Fibroblast of mammary gland (primary cell): ENCODE data around the gene TBC1D10A.

ENCODE experiments used
- DNase-seq: peaks from one replicate; pipeline ENCODE4 v3.0.0-alpha.2; 2010; ENCODE audit warnings: low read depth
- H3K4me3 ChIP-seq: 2 replicates; pipeline ENCODE4 v1.5.1; 2011; ENCODE audit warnings: low read depth, mild to moderate bottlenecking, low read length, moderate library complexity; ENCODE audit not compliant: control insufficient read depth
- CTCF ChIP-seq: conservative IDR thresholded peaks from 2 replicates; pipeline ENCODE4 v1.5.1; 2011; ENCODE audit warnings: low read depth, low read length, inconsistent platforms; ENCODE audit not compliant: control insufficient read depth, insufficient read depth

The TBC1D10A gene

GRCh38 chr22:30260682-30261081 is 66.1 kb downstream of the TBC1D10A start:
- no peak for DNase-seq
- no peak for TF ChIP-seq CTCF
- no peak overlapping the region for H3K4me3 ChIP-seq

- no peak for DNase-seq
- no peak for TF ChIP-seq CTCF
- H3K4me3 ChIP-seq, result no peak overlapping the region
These were observed 66.5 kb downstream of the TBC1D10A start for GRCh38 chr22:30260276-30260675.

- TF ChIP-seq CTCF, result no peak
- no peak overlapping the region for H3K4me3 ChIP-seq
- no peak for DNase-seq
These were observed 72.4 kb downstream of the TBC1D10A start for GRCh38 chr22:30254314-30254713.

GRCh38 chr22:30253205-30253852 is 73.4 kb downstream of the TBC1D10A start:
- no peak for TF ChIP-seq CTCF
- H3K4me3 ChIP-seq, result no peak overlapping the region
- DNase-seq, result peak; percentile 47

- TF ChIP-seq CTCF, result no peak
- H3K4me3 ChIP-seq, result no peak overlapping the region
- no peak for DNase-seq
These were observed 74.1 kb downstream of the TBC1D10A start for GRCh38 chr22:30252411-30253204.

GRCh38 chr22:30251711-30252110 is 75.0 kb downstream of the TBC1D10A start:
- no peak for TF ChIP-seq CTCF
- no peak overlapping the region for H3K4me3 ChIP-seq
- peak; percentile 64 for DNase-seq
